Activated effector memory CD4-positive, alpha-beta T cell treated with Interleukin-2 at 50 U/mL for 16 hours (primary cell): Measurements from ENCODE around the gene TBC1D1.

Experiments
- DNase-seq: peaks from one replicate; pipeline ENCODE4 v3.0.0-alpha.2; 2020

Gene TBC1D1

DNA sequence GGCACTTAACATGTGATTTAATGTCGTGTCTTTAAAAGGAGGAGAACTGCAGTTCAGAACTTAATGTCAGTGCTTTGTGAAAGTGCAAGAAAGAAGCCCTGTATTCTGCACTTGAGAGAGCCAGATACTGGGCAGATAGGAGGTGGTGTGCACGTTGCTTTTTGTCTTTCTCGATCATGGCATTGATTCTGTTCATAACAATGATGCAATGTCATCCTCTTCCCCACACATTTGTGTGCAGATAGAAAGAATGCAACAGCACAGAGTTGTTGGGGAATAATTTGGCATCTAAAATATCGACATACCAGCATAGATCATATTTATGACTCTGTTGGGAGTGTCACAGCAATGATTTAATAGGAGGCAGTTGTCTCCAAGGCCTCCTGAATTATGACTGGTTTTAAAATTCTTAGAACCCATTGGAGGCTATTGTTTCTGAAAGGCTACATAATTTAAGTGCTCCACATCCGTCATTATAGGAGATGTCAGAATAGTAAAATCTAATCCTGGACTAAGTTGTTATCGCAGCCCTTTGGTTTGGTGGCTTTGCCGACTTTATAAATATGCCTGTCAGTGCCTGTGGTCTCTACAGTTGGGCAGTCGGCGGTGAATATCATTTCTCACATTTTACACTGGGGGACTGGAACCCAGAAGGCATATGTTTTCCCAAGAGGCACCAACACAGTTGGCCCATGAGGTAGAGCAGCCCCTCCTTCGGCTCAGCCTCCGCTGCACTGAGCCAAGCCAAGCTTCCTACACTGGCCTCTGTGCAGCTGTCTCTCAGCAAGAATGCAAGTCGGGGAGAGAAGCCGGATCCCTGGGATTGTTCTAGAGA is 194.2 kb downstream of the TBC1D1 start:
- DNase-seq: no peak

DNA sequence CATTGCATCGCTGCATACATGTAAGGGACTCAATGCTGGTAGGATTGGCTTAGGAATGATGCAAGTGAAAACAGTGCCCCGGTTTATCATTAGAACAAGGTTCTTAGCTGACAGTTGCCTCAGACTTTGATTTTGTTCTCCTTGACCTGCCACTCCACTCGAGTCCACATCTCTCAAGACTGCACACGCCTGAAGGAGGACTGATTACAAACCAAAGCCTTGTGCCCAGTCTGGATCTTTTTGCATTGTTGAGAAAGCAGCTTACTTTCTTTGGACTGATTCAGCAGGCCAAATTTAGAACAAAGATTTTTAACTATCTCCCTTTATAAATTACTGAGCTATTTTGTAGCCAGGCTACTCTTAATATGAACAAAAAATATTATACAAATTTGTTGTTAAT is 194.9 kb downstream of the TBC1D1 start:
- DNase-seq: no peak

DNA sequence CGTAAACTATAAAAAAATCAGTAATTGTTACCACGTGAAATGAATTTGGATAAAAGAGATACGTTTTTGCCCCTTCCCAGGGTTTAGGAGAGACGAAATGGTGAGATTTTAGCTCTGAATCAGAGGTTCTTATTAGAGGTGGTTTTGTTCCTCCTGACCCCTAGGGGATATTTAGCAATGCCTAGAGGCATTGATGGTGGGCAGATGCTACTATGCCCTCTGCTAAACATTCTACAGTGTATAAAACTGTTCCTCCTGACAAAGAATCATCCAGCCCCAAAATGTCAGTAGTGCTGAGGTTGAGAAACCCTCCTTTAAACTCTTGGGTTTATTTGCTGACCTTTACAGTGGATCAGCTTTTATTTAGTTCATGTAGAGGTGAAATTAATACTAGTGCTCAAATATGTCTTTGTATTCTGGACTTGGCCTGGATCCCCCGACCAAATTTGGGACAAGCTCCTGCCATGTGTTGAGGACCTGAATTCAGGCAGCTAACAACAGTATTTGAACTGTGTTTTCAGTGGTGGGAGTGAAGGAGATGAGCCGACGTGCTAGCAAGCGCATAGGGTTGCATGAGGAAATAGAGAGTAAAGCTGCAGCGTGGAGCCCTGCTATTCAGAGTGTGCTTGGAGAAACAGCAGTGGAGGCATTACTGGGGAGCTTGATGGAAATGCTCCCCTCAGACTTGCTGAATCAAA is 195.4 kb downstream of the TBC1D1 start:
- DNase-seq: no peak

DNA sequence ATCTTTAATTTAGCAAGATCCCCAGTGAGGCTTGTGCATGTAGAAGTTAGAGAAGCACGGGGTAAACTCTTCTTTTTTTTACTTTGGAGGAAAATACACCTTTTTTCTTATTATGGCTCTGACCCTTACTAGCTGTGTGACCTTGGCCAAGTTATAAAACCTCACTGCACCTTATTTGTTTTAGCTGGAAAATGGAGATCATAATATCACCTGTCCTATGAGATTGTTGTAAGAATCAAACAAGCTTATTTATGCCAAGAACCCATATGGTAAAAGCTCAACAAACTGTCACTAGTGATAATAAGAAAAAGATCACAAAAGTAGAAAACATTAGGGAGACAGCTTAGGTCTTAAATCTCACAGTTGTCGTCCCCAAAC is 196.0 kb downstream of the TBC1D1 start:
- no peak for DNase-seq

DNA sequence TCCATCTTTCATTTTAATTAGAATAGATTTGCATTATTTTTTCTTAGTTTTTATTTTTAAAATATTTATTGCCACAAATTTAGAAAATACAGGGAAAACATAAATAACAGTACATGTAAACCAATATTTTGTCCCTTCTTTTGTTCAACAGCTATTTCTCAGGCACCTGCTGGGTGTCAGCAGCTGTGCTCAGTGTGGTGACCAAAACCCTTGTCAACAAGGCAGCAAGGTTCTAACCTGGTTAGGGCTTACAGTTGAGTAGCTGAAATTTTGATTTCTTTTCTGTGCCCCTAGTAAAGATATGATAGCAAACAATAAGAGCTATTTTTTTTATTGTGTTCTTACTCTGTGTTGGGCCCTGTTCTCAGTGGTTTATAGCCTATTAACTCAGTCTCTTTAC is 197.4 kb downstream of the TBC1D1 start:
- no peak for DNase-seq

DNA sequence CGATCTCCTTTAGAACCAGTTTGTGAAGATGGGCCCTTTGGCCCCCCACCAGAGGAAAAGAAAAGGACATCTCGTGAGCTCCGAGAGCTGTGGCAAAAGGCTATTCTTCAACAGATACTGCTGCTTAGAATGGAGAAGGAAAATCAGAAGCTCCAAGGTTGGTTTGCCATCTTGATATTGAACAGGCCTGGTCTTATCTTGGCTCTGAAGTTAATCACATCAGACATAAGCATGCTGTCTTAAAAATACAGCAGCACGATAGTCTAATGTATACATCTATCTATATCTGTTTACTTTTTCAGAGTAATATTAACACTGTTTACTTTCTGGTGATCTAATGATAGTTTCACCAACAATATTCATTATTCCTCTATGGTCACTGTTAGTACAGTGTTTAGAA is 199.1 kb downstream of the TBC1D1 start:
- no peak for DNase-seq

DNA sequence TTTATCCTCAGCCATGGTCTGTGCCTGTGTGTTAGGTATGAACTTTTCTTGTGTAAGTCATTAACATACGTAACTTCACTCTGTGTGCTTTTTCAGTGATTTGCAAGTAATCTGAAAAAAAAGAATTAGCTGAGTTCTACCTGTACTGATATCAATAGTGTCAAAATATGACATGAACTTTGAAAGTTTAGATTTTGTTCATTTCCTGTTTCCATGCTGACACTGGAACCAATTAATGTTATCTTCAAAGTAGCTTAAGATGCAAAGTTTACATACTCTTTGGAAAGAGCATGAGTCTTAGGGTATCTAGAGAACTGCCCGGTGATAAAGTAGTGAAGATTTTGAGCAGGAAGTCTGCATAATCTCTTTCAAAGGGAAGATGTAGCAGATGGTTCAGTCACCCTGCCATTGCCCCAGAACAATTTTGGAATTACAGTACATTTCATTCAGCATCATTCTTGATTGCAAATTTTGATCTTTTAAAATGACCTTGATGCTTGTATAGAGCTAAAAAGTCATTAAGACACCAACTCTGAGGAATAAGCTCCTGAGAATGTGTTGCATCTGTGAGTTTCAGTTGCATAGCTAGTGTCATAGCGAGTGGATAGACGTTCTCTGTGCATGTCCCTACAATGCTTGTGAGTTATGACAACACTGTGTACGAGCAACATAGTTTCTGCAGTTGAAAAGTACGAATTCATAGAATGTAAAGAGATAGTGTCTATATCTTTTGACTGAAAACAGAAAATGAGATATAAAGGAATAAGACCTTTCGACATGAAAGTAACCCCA is 199.8 kb downstream of the TBC1D1 start:
- DNase-seq: no peak

DNA sequence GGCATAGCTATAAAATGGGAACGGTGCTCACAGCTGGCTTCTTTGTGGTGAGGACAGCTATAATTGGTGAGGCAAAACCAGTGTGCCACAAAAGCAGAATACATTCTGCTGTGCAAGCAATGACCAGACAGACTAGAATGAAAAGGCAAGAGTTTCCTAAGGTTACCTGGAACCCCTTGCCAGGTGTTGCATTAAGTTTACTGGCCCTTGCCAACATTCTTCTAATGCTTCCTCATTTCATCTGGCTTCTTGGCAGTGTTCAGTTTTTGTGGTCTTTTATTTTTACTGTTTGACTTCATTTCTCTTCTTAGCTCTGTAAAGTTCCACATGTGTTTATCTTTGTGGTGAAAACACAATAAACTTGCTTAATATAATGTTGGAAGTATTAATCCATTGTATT is 200.8 kb downstream of the TBC1D1 start:
- no peak for DNase-seq

DNA sequence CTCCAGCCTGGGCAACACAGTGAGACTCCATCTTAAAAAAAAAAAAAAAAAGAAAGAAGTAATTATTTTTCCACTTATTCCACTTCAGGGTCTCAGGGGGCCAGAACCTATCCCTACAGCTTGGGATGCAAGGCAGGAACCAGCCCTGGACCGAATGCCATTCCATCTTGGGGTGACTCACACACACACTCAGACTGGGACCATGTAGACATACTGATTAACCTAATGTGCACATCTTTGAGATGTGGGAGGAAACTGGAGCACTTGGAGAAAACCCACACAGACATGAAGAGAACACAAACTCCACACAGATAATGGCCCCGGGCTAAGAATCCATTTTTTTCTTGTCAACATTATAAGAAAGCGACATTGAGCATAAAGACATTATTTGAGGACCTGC is 201.8 kb downstream of the TBC1D1 start:
- no peak for DNase-seq

DNA sequence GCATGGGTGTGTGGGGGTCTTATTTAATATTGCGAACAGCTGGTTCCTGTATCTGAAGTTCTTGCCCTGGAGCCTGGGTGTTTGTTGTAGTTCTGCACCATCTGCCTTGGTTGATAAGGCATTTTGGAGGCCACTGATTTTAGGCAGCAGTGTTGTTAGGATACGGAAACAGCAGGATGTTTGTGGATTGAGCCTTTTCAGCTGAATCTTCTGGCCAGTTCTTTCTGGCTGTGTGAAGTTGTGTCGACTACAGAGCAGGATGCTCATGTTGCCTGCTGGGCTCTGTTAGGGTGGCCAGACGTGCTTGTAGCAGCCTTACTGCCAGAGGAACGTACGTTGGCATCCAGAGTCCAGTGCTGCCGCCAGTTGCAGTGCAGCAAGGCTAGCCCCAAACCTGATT is 203.5 kb downstream of the TBC1D1 start:
- DNase-seq: no peak

DNA sequence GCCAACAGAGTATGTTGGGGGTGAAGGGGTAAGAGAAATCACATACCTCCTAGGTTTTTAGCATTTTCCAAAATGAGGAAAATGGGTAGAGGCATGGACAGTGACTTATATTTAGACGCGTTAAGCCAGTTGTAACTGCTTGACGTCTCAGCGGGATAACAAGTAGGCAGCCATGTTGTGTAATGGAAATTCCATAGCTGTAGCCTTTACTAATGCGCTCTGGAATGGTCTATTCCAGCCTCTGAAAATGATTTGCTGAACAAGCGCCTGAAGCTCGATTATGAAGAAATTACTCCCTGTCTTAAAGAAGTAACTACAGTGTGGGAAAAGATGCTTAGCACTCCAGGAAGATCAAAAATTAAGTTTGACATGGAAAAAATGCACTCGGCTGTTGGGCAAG is 204.8 kb downstream of the TBC1D1 start:
- no peak for DNase-seq

DNA sequence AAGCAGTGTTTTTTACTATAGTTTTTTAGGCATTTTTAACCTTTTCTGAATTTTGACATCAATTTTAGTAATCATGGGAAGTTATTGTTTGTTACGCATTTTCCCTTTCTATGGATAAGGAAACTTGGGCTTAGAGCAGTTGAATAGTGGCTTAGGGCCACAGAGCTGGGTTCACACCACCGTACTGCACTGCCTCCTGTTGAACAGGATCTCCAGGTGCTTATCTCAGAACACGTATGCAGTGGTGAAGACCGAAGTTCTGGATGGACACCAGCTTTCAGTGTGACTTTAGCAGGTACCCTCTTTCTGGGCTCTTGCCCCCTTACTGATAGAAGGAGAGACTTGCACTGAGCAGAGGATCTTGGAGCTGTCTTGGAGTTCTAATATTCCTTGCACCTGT is 206.9 kb downstream of the TBC1D1 start:
- DNase-seq: no peak

DNA sequence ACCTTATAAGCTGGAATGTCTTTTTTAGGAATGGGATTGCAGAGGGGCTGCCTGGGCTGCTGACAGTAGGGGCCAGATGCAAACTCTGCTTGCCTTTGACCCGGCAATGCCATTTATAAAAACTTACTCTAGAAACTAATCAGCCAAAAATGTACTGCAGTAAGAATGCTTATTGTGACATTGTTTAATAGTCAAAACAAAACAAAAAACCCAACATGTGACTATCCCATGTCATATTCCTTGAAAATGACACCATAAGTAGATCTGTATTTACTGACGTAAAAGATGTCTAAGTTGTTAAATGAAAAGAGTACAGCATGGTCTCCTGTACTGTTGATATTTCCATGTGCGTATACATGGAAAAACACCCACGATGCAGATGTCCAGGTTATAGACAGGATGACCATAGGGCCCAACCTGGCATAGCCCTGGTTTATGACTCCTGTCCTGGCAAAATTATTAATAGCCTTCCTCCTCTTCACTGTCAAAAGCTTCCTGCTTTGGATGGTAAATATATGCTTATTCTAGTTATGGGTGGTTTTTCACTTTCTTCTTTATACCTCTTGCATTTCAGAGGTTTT is 208.2 kb downstream of the TBC1D1 start:
- no peak for DNase-seq

DNA sequence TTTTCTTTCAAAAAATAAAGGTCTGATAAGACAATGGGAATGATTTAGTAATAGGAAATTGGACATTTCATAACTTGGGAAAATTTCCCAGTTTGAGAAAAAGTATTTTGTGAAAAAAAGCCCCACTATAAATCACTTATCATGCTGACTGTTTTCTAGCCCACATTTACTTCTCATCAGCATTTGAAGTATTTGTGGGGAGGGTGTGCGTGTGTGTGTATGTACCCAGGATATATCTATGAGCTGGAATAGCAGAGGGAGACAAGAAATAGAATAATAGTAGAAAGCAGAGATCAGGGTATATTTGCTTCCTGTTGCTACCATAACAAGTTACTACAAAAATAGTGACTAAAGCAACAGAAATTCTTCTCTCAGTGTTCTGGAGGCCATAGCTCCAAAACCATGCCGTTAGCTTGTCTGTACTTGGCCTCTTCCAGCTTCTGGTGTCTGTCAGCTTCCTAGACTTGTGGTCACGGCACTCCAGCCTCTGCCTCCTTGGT is 209.1 kb downstream of the TBC1D1 start:
- DNase-seq: no peak

DNA sequence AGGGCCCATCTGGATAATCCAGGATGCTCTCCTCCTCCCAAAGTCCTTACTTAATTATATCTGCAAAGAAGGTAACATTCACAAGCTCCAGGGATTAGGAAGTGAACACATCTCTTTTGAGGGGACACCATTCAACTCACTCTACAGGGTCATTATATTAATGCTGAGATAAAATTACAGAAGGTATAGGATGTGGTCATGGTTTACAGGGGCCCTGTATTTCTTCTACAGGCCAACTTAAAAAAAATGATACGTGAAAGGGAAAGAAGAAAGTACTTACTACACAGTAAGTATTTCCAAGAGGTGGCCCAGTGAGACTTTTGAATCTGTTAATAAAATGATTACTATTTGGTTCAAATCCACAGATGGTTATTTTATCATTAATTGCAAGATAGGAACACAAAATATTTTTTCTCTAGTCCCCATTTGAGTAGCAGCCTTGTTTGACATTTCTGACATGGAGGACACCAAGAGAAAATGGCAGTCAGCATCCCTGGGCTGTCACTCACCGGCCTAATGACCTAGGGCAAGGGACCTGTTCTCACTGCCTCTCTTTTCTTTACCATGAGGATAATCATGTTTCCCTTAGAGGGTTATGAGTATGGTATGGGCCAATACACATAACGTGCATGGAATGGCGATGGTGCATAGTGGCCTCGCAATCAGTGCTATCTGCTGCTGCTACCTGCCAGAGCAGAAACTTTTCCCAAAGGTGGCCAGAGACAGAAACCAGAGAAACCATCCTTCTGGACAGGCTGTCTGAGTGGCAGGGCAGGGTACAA is 209.8 kb downstream of the TBC1D1 start:
- no peak for DNase-seq

DNA sequence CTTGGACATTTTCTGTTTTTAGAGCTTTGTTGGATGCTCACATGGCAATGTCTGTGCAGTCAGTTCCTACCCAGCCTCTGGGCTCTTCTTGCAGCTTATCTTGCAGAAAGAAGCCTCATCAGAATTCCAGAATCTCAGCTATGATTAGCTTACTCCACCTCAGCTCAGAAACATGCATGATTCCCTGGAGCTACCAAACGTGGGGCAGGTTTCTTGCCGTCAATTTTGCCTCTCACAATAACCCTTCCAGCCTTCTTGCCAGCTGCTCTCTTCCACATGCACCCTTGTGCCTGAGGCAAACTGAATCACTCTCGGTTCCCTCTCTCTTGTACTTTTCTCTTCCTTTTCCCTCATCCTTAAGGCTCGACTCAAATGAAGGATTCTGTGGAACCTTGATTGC is 210.7 kb downstream of the TBC1D1 start:
- DNase-seq: no peak

DNA sequence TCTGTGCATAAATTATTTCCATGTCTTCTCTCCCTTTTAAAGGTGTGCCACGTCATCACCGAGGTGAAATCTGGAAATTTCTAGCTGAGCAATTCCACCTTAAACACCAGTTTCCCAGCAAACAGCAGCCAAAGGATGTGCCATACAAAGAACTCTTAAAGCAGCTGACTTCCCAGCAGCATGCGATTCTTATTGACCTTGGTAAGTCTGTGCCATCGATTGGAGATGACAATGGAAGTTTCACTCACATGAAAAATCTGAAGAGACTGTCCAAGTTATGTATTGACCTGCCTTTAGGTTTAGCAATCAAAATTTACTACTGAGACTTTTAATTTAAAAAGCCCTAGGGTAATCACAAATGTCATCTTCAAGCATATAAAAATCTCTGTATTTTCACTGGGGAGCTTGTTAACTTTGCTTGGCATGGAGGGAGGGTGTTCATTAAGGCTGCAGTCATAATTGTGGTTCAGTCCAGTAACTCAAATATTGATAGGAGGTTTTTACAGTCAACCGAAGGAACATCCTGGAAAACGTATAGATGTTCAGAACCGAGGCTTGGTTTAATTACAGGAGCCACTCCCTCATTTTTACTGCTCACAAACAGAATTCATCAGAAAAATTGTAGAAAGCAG is 212.2 kb downstream of the TBC1D1 start:
- DNase-seq: no peak

DNA sequence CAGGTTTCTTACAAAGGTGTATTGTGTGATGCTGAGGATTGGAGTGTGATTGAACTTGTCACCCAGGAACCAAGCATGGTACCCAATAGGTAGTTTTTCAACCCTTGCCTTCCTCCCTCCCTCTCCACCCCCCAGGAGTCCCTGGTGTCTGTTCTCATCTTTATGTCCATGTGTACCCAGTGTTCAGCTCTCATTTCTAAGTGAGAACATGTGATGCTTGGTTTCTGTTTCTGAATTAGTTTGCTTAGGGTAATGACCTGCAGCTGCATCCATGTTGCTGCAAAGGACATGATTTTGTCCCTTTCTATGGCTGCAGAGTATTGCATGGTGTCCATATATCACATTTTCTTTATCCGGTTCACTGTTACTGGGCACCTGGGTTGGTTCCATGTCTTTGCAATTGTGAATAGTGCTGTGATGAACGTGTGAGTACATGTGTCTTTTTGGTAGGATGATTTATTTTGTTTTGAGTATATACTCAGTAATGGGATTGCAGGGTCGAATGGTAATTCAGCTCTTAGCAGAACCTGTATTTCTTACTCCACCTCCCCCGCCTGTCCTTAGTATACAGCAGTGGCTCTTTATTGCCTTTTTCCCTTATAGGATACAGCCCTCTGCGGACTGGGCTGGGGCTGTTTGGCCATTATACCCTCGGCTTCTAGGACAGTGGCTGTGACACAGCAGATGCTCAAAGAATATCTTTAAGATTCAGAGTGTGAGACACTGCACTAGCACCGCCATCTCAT is 214.8 kb downstream of the TBC1D1 start:
- DNase-seq: no peak

DNA sequence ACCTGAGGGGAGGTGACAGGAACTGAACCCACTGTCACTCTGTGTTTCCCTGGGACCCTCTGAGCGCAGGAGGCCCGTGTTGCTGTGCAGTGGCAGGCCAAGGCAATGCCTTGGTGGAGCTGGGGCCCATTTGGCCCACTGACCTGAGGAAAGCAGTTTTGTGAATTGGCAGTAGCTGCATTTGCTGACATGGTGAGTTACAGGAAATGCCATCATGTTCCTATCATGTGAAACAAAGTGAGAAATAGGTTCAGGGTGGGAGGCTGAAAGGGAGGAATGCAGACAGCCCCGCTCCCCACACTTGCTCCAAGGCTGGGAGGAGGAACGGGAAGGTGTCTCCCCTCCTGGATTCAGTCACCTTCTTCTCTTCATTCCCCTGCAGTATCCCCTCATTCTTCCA is 215.4 kb downstream of the TBC1D1 start:
- DNase-seq: no peak

DNA sequence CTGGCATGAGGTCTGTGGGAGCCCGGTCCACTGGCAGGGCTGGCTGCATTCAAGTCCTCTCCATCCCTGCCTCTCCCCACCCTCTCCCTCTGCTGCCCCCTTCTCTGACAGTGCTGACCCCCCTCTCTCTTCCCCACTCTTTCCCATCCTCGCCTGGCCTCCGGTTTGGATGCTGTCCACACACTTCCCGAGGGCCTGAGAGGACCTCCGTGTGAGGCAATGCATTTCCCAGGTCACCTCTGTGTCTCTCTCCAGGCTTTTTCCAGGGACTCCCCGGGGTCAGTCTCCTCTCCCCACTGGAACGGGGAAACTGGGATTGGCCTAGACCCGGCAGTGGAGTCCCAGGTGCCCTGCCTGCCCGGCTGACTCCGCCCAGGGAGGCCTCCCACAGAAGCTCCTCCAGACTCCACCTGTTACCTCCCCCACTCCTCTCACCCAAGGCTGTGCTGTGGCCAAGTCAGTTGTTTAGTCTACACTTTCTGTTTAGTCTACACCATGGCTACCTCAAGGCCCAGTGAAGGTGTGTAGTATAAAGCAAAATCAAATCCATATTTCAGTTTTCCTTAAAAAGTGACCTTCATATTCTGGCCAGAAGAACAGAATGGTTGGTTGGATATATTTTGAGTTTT is 216.1 kb downstream of the TBC1D1 start:
- no peak for DNase-seq

DNA sequence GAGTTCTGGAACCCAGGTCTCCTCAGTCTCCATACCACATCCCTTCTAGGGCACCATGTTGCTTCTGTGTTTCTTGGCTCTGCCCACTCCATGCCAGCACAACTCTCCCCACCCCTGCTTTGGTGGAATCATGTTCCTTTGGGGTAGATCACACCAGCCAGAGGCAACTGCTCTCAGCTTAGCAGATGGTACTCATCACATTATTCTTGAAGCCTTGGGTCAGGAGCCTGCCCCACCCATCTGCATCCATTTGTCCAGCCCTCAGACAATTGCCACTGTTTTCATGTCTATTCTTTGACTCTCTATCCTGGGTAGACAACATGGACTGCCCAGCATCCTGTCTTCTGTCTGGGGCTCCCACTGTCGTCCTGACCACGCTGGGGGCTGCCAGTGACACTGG is 216.9 kb downstream of the TBC1D1 start:
- DNase-seq: no peak
